Endothelial cell of umbilical vein (primary cell): ENCODE results near the gene GALNT10. TPM values are rescaled to one million over a fixed set of nuclear protein-coding genes. Genes with fewer than 3 reads are reported as not detected.

Experiments used
- BruUV-seq: library from RNA; stranded (reverse); fragments of 400-500 nt; replicated peaks from 2 replicates; lab custom pipeline; 2021; lab: Mats Ljungman, UMichigan
- CTCF ChIA-PET: fragments of 300-600, 350-600 bp; sonication (Branson Sonifier 250); formaldehyde crosslinking; loops from one replicate; lab custom pipeline; 2021; ENCODE audit warnings: antibody characterized with exemption, inconsistent platforms; lab: Charles Lee
- POLR2A ChIA-PET: fragments of 300-600, 350-600 bp; sonication (Branson Sonifier 250); formaldehyde crosslinking; loops from one replicate; lab custom pipeline; 2021; ENCODE audit warnings: antibody characterized with exemption, inconsistent platforms; lab: Charles Lee
- DNase-seq: peaks from one replicate; pipeline ENCODE4 v3.0.0-alpha.2; 2011; ENCODE audit warnings: low read depth, low spot score
- FAIRE-seq: peaks from 2 replicates; lab custom pipeline; 2011; peaks lifted over from hg19 to GRCh38; lab: Jason Lieb, UNC
- H2AFZ ChIP-seq: 2 replicates; pipeline ENCODE4 v1.6.0; 2012; ENCODE audit warnings: low read depth, low read length, control low read depth, inconsistent platforms
- H3K27ac ChIP-seq: 2 replicates; pipeline ENCODE4 v1.5.1; 2011; ENCODE audit warnings: low read depth, mild to moderate bottlenecking, control low read depth, low read length, moderate library complexity; ENCODE audit not compliant: insufficient read depth
- H3K27me3 ChIP-seq, 2 experiments: 2 replicates each; pipeline versions ENCODE4 v1.6.0 to v1.6.1; 2011; ENCODE audit warnings: low read length in 2 of 2, mixed read lengths in 1 of 2; ENCODE audit not compliant: control insufficient read depth in 2 of 2, insufficient read depth in 2 of 2
- H3K36me3 ChIP-seq, 2 experiments: 2 replicates in 1 of 2; 3 replicates in 1 of 2; pipeline ENCODE4 v1.5.1; 2011; ENCODE audit warnings: low read length in 2 of 2, mild to moderate bottlenecking in 1 of 2, moderate library complexity in 1 of 2; ENCODE audit not compliant: control insufficient read depth in 2 of 2, insufficient read depth in 2 of 2; ENCODE audit errors: extremely low read depth in 1 of 2
- H3K4me1 ChIP-seq: 3 replicates; pipeline ENCODE4 v1.5.1; 2011; ENCODE audit warnings: mild to moderate bottlenecking, low read length; ENCODE audit not compliant: control insufficient read depth, insufficient read depth; ENCODE audit errors: extremely low read depth
- H3K4me2 ChIP-seq: 2 replicates; pipeline ENCODE4 v1.6.1; 2011; ENCODE audit warnings: low read length, control low read depth, mixed read lengths; ENCODE audit not compliant: insufficient read depth
- H3K4me3 ChIP-seq, 3 experiments: fragments of 200-600 bp in 1 of 3; sonication (generic), shearing (Covaris generic) in 1 of 3; replicated peaks in 1 of 3; 2 replicates each; pipeline ENCODE4 v1.5.1; 2011 to 2016; ENCODE audit warnings: control low read depth in 3 of 3, low read length in 3 of 3, mild to moderate bottlenecking in 2 of 3, inconsistent platforms in 1 of 3, low read depth in 1 of 3, moderate library complexity in 1 of 3; ENCODE audit not compliant: insufficient read depth in 1 of 3
- H3K79me2 ChIP-seq: 2 replicates; pipeline ENCODE4 v1.6.0; 2012; ENCODE audit warnings: low read length, inconsistent platforms; ENCODE audit not compliant: control insufficient read depth, insufficient read depth
- H3K9ac ChIP-seq: replicated peaks from 2 replicates; pipeline ENCODE3; 2011; ENCODE audit warnings: low read length, control low read depth; ENCODE audit not compliant: insufficient read depth; ENCODE audit errors: extremely low read depth
- H3K9me1 ChIP-seq: replicated peaks from 3 replicates; pipeline ENCODE4 v1.6.0; 2011; ENCODE audit warnings: mild to moderate bottlenecking, low read length; ENCODE audit not compliant: control insufficient read depth, insufficient read depth; ENCODE audit errors: extremely low read depth
- H3K9me3 ChIP-seq: replicated peaks from 2 replicates; pipeline ENCODE4 v1.5.1; 2012; ENCODE audit warnings: low read length, inconsistent platforms; ENCODE audit not compliant: control insufficient read depth, insufficient read depth
- H4K20me1 ChIP-seq: replicated peaks from 2 replicates; pipeline ENCODE3; 2011; ENCODE audit warnings: mild to moderate bottlenecking, low read length; ENCODE audit not compliant: control insufficient read depth, insufficient read depth; ENCODE audit errors: extremely low read depth
- CTCF ChIP-seq, 2 donors: IDR thresholded peaks; 1 replicate in 1 of 2; 2 replicates in 1 of 2; pipeline ENCODE4 v1.5.1; 2011; ENCODE audit warnings: low read length in 2 of 2, mild to moderate bottlenecking in 2 of 2, moderate library complexity in 2 of 2, control low read depth in 1 of 2, inconsistent platforms in 1 of 2, low read depth in 1 of 2; ENCODE audit not compliant: insufficient read depth in 1 of 2; ENCODE audit errors: extremely low read depth in 1 of 2
- FOS ChIP-seq: IDR thresholded peaks from 2 replicates; pipeline ENCODE4 v1.6.1; 2011; ENCODE audit warnings: mild to moderate bottlenecking, low read length, moderate library complexity, borderline replicate concordance; ENCODE audit not compliant: insufficient read depth
- JUN ChIP-seq: IDR thresholded peaks from 2 replicates; pipeline ENCODE4 v1.6.1; 2011; ENCODE audit warnings: borderline replicate concordance, low read depth; ENCODE audit not compliant: insufficient read length, insufficient read depth
- MYC ChIP-seq: IDR thresholded peaks from one replicate; pipeline ENCODE4 v1.6.1; 2011; ENCODE audit warnings: mild to moderate bottlenecking, low read depth, low read length
- POLR2A ChIP-seq: IDR thresholded peaks from 2 replicates; pipeline ENCODE4 v1.6.1; 2012; ENCODE audit warnings: low read depth, mild to moderate bottlenecking, control low read depth, low read length
- dilution Hi-C: fragments of 300-500 bp; cut with MboI; formaldehyde crosslinking; loops from one replicate; pipeline ENCODE4 v1.15.0; 2019; ENCODE audit warnings: low sequenced_read_pairs; ENCODE audit not compliant: extremely low pct_ligation_motif_present
- intact Hi-C: fragments of 100-400 bp; cut with micrococcal nuclease; formaldehyde crosslinking; loops from one replicate; pipeline ENCODE4 v1.10.0; 2022
- polyA plus RNA-seq, 4 experiments: library from polyadenylated mRNA; depleted of rRNA in 3 of 4; stranded (reverse) in 3 of 4; unstranded in 1 of 4; fragments of >200 nt; gene quantifications; 2 replicates each; pipeline versions ENCODE4 v1.2.1 to v1.2.3, GENCODE V29; 2011 to 2012; ENCODE audit warnings: missing spikeins in 1 of 4
- total RNA-seq: library from RNA; stranded (reverse); gene quantifications from 2 replicates; pipeline ENCODE4 v1.2.3, GENCODE V29; 2021
- TF ChIP-seq, protein P1 (sequence below): IDR thresholded peaks from 2 replicates; pipeline ENCODE4 v1.6.1; 2011; ENCODE audit not compliant: insufficient read depth, insufficient read length

The GALNT10 gene
- total and polyA plus RNA-seq, 2 donors (not counting 3 experiments of a cell fraction or from before 2014, with no cell fraction given), result 70.2 to 77.6 TPM

- no peak for FAIRE-seq
- H3K9me3 ChIP-seq, result no peaks in the 10 kb centered on the region
- BruUV-seq, result no TSS peak
Observed at GRCh38 chr5:154236536-154237375, 46.2 kb downstream of the GALNT10 start.

DNA sequence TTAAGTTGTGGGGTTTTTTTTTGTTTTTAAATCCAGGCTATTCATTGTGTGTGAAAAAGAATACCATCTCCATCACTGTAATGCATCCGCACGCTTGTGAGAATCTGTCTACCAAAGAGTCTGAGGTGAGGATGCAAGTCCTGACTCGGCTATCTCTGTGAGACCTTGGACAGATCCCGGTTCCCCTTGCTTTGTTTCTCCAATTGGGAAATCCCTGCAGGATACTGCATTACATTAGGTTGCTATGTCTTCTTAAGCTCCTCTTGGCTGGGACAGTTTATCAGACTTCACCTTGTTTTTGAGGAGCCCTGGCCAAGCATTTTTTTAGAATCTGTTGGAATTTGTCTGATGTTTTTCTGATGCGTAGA lies 46.8 kb downstream of the GALNT10 start:
- no peaks in the 10 kb centered on the region for H3K9me3 ChIP-seq
- H3K36me3 ChIP-seq, result no peaks in the 10 kb centered on the region
- TF ChIP-seq FOS (no peak), JUN (no peak), MYC (no peak), POLR2A (no peak), CTCF (IDR thresholded peaks at IDR 0.05; ENCODE audit: extremely low read depth in 1 of 2, insufficient read depth in 1 of 2, low read depth in 1 of 2, low read length in 2 of 2) (no peak)
- CTCF ChIA-PET, result interaction anchor here (1.1 to 1.4 kb wide), 3 partner anchors 12 to 160 kb away, joined by 3 to 5 read pairs (median 5); no protein-coding TSS in a partner anchor
- no TSS peak for BruUV-seq
- intact Hi-C loops, result no loop called here
- H3K9ac ChIP-seq, result no peak overlapping the region
- H3K9me1 ChIP-seq, result no peaks in the 10 kb centered on the region
- POLR2A ChIA-PET, result no interaction called here
- no peaks in the 10 kb centered on the region for H3K27me3 ChIP-seq
- DNase-seq, result no peak
- no peak overlapping the region for H3K4me2 ChIP-seq
- no peak overlapping the region for H3K4me3 ChIP-seq
- H2AFZ ChIP-seq, result no peak overlapping the region
- H3K27ac ChIP-seq, result no peak overlapping the region
- FAIRE-seq, result peak; percentile 38
- H3K79me2 ChIP-seq, result no peaks in the 10 kb centered on the region
- peaks cover 15% of the 10 kb centered on the region for H3K4me1 ChIP-seq
- dilution Hi-C loops, result no loop called here
- H4K20me1 ChIP-seq, result no peaks in the 10 kb centered on the region

More at GRCh38 chr5:154236536-154237375, 46.2 kb downstream of the GALNT10 start:
- H4K20me1 ChIP-seq, result no peaks in the 10 kb centered on the region
- ChIA-PET CTCF (interaction anchor here (0.8 to 1.4 kb wide), 7 partner anchors 11 to 168 kb away, joined by 3 to 5 read pairs (median 3); no protein-coding TSS in a partner anchor), POLR2A (no interaction called here)
- dilution Hi-C loops (no loop called here), intact Hi-C loops (no loop called here)
- H3K9ac ChIP-seq, result no peak overlapping the region
- H3K4me1 ChIP-seq, result peaks cover 15% of the 10 kb centered on the region
- no peak overlapping the region for H3K4me3 ChIP-seq
- H3K9me1 ChIP-seq, result no peaks in the 10 kb centered on the region
- no peak for DNase-seq
- H3K79me2 ChIP-seq, result no peaks in the 10 kb centered on the region
- no peaks in the 10 kb centered on the region for H3K36me3 ChIP-seq
- TF ChIP-seq, protein P1, sequence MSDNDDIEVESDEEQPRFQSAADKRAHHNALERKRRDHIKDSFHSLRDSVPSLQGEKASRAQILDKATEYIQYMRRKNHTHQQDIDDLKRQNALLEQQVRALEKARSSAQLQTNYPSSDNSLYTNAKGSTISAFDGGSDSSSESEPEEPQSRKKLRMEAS, result no peak
- H2AFZ ChIP-seq, result no peak overlapping the region
- no peak overlapping the region for H3K27ac ChIP-seq
- H3K4me2 ChIP-seq, result no peak overlapping the region
- no peaks in the 10 kb centered on the region for H3K27me3 ChIP-seq
